Muscle layer of colon (tissue), 2 donors: ENCODE results near the gene TBC1D9.

Experiments
- H3K27ac ChIP-seq: one replicate; pipeline ENCODE4 v1.7.0; 2013; ENCODE audit warnings: low read depth, mild to moderate bottlenecking, low read length, moderate library complexity
- H3K27me3 ChIP-seq, 2 donors: one replicate each; pipeline ENCODE4 v1.7.0; 2013; ENCODE audit warnings: low read length in 2 of 2, mild to moderate bottlenecking in 2 of 2; ENCODE audit not compliant: insufficient read depth in 2 of 2, control insufficient read depth in 1 of 2
- H3K36me3 ChIP-seq: one replicate; pipeline ENCODE4 v1.7.0; 2013; ENCODE audit warnings: mild to moderate bottlenecking, low read length; ENCODE audit not compliant: insufficient read depth
- H3K4me1 ChIP-seq: one replicate; pipeline ENCODE4 v1.7.0; 2013; ENCODE audit warnings: mild to moderate bottlenecking, low read length; ENCODE audit not compliant: insufficient read depth
- H3K4me3 ChIP-seq, 2 donors: one replicate each; pipeline ENCODE4 v1.7.0; 2013; ENCODE audit warnings: low read length in 2 of 2, low read depth in 1 of 2, mild to moderate bottlenecking in 1 of 2, moderate library complexity in 1 of 2
- H3K9ac ChIP-seq: one replicate; pipeline ENCODE4 v1.7.0; 2013; ENCODE audit warnings: low read length
- H3K9me3 ChIP-seq: one replicate; pipeline ENCODE4 v1.7.0; 2013; ENCODE audit warnings: mild to moderate bottlenecking, low read length
- donor health status: abdominal sarcoma.
- donor health status: Adenocarcinoma of cecum.

Gene TBC1D9

DNA sequence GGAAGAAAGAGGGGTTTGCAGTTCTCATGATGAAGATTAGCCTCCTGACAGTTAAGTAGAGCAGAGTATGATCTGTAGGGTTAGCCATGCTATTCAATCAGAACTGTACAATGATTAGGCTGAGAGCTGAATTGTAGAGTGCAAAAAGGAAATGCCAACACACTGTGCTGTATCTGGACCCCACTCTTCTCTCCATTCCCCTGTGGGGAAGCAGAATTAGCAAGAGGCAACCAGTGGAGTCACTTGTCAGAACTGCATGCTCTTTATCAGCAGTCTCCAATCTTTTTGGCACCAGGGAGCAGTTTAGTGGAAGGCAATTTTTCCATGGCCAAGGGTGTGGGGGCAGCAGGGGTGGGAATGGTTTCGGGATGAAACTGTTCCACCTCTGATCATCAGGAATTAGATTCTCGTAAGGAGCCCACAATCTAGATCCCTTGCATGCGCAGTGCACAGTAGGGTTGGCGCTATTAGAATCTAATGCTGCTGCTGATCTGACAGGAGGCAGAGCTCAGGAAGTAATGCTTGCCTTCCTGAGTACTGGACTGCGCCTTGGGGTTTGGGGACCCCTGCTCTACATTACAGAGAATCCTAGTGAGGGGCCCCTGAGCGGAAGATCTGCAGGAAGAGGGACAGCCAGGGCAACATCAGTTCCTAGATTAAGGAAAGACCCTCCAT is 19.4 kb downstream of the TBC1D9 start:
- Histone ChIP-seq H3K27ac (no peak overlapping the region), H3K9ac (no peak overlapping the region), H3K4me3 (no peak overlapping the region), H3K9me3 (no peaks in the 10 kb centered on the region), H3K27me3 (no peaks in the 10 kb centered on the region), H3K36me3 (no peaks in the 10 kb centered on the region), H3K4me1 (no peaks in the 10 kb centered on the region)

- H3K9ac ChIP-seq = no peak overlapping the region
- no peak overlapping the region for H3K4me3 ChIP-seq
- H3K36me3 ChIP-seq = no peaks in the 10 kb centered on the region
- no peaks in the 10 kb centered on the region for H3K4me1 ChIP-seq
- no peak overlapping the region for H3K27ac ChIP-seq
- no peaks in the 10 kb centered on the region for H3K27me3 ChIP-seq
- no peaks in the 10 kb centered on the region for H3K9me3 ChIP-seq
These were observed 20.3 kb downstream of the TBC1D9 start for GRCh38 chr4:140735779-140736391.

DNA sequence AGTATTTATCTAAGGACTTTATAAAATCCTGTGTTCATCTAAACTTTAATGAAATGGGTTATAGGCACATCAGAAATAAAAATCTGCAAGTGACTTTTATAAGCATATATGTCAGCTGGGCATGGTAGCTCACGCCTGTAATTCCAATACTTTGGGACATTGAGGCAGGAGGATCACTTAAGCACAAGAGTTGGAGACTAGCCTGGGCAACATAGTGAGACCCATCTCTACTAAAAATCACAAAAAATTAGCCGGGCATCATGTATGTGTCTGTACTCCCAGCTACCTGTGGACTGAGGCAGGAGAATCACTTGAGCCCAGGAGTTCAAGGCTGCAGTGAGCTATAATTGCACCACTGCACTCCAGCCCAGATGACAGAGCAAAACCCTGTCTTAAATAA is 20.9 kb downstream of the TBC1D9 start:
- no peaks in the 10 kb centered on the region for H3K36me3 ChIP-seq
- no peaks in the 10 kb centered on the region for H3K27me3 ChIP-seq
- H3K4me1 ChIP-seq = no peaks in the 10 kb centered on the region
- no peak overlapping the region for H3K27ac ChIP-seq
- no peak overlapping the region for H3K9ac ChIP-seq
- H3K9me3 ChIP-seq = no peaks in the 10 kb centered on the region
- no peak overlapping the region for H3K4me3 ChIP-seq

- Histone ChIP-seq H3K9me3 (no peaks in the 10 kb centered on the region), H3K9ac (no peak overlapping the region), H3K27ac (no peak overlapping the region), H3K27me3 (no peaks in the 10 kb centered on the region), H3K4me3 (no peak overlapping the region), H3K4me1 (peaks cover 4% of the 10 kb centered on the region), H3K36me3 (no peaks in the 10 kb centered on the region)
These were observed 23.4 kb downstream of the TBC1D9 start for GRCh38 chr4:140732780-140733179.

GRCh38 chr4:140729344-140730049 is 26.7 kb downstream of the TBC1D9 start:
- no peaks in the 10 kb centered on the region for H3K36me3 ChIP-seq
- no peak overlapping the region for H3K27ac ChIP-seq
- H3K4me1 ChIP-seq = peaks cover 4% of the 10 kb centered on the region
- H3K27me3 ChIP-seq = no peaks in the 10 kb centered on the region
- H3K9ac ChIP-seq = no peak overlapping the region
- no peak overlapping the region for H3K4me3 ChIP-seq
- no peaks in the 10 kb centered on the region for H3K9me3 ChIP-seq

- H3K9me3 ChIP-seq = no peaks in the 10 kb centered on the region
- no peak overlapping the region for H3K4me3 ChIP-seq
- no peaks in the 10 kb centered on the region for H3K27me3 ChIP-seq
- H3K9ac ChIP-seq = no peak overlapping the region
- H3K4me1 ChIP-seq = peaks cover 4% of the 10 kb centered on the region
- H3K27ac ChIP-seq = no peak overlapping the region
- no peaks in the 10 kb centered on the region for H3K36me3 ChIP-seq
These were observed 29.2 kb downstream of the TBC1D9 start for GRCh38 chr4:140726776-140727500.

- Histone ChIP-seq H3K4me1 (peaks cover 4% of the 10 kb centered on the region), H3K4me3 (no peak overlapping the region), H3K9me3 (no peaks in the 10 kb centered on the region), H3K27me3 (no peaks in the 10 kb centered on the region), H3K36me3 (no peaks in the 10 kb centered on the region), H3K9ac (no peak overlapping the region), H3K27ac (no peak overlapping the region)
These were observed 30.6 kb downstream of the TBC1D9 start for GRCh38 chr4:140725556-140725955.

- H3K4me3 ChIP-seq = no peak overlapping the region
- no peak overlapping the region for H3K27ac ChIP-seq
- H3K9me3 ChIP-seq = no peaks in the 10 kb centered on the region
- H3K4me1 ChIP-seq = peaks cover 4% of the 10 kb centered on the region
- H3K36me3 ChIP-seq = no peaks in the 10 kb centered on the region
- H3K27me3 ChIP-seq = no peaks in the 10 kb centered on the region
- no peak overlapping the region for H3K9ac ChIP-seq
These were observed 31.4 kb downstream of the TBC1D9 start for GRCh38 chr4:140724760-140725159.

DNA sequence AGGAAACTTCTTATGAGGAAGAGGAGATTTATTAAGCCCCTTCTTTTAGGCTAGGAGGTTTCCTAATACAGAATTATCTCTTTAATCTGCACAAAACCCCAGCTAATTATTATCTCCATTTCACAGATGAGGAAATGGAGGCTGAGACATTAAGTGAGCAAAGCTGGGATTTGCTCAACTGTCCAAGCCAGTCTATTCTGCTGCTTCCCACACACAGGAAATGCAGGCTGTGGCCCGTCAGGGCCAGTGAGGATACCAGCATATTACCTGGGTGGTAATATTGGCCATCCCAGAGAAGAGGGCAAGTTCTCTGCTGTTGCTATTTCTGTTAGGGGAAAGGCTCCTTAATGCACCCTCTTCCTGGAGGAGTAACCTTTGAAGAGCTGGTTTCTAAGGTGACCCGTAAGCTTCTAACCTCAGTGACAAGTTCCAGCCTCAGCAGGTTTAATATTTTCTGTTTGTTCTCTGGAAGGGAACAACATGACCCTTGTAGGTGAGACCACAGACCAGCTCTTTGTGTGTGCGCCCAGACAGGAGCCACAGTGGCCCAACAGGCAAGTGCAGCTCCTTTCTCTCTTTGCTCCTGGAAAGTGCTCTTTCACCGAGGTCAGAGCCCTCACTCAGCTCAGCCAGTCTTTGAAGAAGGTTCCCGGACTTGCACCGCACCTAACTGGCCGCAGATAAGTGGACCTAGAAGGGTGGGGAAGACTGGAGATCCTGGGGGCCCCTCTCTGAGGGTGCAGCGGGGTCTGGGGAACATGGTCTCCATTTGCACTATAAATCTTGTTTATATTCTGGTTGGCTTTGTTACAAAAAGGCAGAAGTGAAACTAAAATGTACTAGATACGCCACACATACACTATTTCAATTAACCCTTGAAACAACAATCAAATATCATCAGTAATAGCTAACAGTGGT is 35.5 kb downstream of the TBC1D9 start:
- no peak overlapping the region for H3K9ac ChIP-seq

DNA sequence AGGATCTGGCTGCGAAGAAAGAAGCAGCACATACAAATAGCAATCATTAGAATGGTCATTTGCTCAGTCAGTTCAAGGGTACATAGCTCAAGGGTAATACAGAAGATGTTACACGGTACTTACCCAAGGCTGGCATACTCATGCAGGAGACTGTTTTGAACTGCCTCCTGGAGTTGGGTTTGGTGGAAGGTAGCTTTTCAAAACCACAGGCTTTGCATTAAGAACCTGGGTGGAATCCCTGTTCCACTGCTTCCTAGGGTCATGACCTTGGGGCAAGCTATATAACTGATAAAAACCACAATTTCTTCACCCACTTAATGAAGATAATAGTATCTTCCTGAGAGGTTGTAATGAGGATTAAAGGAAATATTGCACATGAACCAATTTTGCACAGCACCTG is 36.5 kb downstream of the TBC1D9 start:
- no peak overlapping the region for H3K27ac ChIP-seq

More for the DNA sequence above, 35.5 kb downstream of the TBC1D9 start:
- H3K4me1 ChIP-seq = no peaks in the 10 kb centered on the region
- no peaks in the 10 kb centered on the region for H3K36me3 ChIP-seq
- no peaks in the 10 kb centered on the region for H3K27me3 ChIP-seq
- no peak overlapping the region for H3K4me3 ChIP-seq
- no peak overlapping the region for H3K27ac ChIP-seq
- no peaks in the 10 kb centered on the region for H3K9me3 ChIP-seq

More for the DNA sequence above, 36.5 kb downstream of the TBC1D9 start:
- no peak overlapping the region for H3K9ac ChIP-seq
- H3K4me1 ChIP-seq = no peaks in the 10 kb centered on the region
- H3K27me3 ChIP-seq = no peaks in the 10 kb centered on the region
- no peaks in the 10 kb centered on the region for H3K36me3 ChIP-seq
- H3K9me3 ChIP-seq = no peaks in the 10 kb centered on the region
- no peak overlapping the region for H3K4me3 ChIP-seq
